ENCODE data around the gene TYMS.

DNA sequence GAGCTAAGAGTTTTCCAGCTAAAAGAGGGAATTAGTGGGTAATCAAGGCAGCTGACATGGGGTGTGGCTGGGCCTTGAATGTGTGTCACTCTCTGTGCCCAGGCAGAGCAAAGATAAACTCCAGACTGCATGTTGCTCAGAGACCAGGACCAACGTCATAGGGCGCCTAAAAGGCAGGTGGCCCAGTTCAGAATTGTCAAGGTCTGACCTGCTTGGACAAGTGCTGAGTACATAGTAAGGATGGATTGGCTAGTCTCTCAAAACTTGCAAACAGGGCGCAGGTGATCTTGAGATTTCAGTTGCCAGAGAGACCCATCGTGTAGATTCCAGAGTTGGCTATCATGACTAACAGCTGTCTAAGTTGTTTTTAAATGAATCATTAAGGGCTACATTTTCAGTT lies 41.7 kb upstream of the TYMS start:
- TF ChIP-seq POLR2A (IDR thresholded peaks at IDR 0.05) (no peak), POLR2AphosphoS5 (IDR thresholded peaks at IDR 0.05) (no peak), EP300 (IDR thresholded peaks at IDR 0.05) (no peak)
- TF ChIP-seq, protein P1, sequence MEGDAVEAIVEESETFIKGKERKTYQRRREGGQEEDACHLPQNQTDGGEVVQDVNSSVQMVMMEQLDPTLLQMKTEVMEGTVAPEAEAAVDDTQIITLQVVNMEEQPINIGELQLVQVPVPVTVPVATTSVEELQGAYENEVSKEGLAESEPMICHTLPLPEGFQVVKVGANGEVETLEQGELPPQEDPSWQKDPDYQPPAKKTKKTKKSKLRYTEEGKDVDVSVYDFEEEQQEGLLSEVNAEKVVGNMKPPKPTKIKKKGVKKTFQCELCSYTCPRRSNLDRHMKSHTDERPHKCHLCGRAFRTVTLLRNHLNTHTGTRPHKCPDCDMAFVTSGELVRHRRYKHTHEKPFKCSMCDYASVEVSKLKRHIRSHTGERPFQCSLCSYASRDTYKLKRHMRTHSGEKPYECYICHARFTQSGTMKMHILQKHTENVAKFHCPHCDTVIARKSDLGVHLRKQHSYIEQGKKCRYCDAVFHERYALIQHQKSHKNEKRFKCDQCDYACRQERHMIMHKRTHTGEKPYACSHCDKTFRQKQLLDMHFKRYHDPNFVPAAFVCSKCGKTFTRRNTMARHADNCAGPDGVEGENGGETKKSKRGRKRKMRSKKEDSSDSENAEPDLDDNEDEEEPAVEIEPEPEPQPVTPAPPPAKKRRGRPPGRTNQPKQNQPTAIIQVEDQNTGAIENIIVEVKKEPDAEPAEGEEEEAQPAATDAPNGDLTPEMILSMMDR (IDR thresholded peaks at IDR 0.05) = no peak
